C4-2B (cell line): ENCODE results near the gene PTF1A.

Source experiments
- H3K27ac ChIP-seq: fragments of 450-650 bp; 2 replicates; pipeline ENCODE4 v1.5.1; 2017
- ZFX ChIP-seq: fragments of 450-650 bp; IDR thresholded peaks from 2 replicates; pipeline ENCODE4 v1.6.1; 2017
- TF ChIP-seq, protein P1 (sequence below): fragments of 450-650 bp; conservative IDR thresholded peaks from 2 replicates; pipeline ENCODE4 v1.5.1; 2017; ENCODE audit warnings: mild to moderate bottlenecking

PTF1A gene, protein sequence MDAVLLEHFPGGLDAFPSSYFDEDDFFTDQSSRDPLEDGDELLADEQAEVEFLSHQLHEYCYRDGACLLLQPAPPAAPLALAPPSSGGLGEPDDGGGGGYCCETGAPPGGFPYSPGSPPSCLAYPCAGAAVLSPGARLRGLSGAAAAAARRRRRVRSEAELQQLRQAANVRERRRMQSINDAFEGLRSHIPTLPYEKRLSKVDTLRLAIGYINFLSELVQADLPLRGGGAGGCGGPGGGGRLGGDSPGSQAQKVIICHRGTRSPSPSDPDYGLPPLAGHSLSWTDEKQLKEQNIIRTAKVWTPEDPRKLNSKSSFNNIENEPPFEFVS

GRCh38 chr10:23191764-23192711, at the start of gene PTF1A:
TSS of gene PTF1A (plus strand) at chr10:23192312. CDS start at chr10:23192531, 219 bp downstream.
- no peak within 1 kb of the TSS for H3K27ac ChIP-seq
- TF ChIP-seq, protein P1, sequence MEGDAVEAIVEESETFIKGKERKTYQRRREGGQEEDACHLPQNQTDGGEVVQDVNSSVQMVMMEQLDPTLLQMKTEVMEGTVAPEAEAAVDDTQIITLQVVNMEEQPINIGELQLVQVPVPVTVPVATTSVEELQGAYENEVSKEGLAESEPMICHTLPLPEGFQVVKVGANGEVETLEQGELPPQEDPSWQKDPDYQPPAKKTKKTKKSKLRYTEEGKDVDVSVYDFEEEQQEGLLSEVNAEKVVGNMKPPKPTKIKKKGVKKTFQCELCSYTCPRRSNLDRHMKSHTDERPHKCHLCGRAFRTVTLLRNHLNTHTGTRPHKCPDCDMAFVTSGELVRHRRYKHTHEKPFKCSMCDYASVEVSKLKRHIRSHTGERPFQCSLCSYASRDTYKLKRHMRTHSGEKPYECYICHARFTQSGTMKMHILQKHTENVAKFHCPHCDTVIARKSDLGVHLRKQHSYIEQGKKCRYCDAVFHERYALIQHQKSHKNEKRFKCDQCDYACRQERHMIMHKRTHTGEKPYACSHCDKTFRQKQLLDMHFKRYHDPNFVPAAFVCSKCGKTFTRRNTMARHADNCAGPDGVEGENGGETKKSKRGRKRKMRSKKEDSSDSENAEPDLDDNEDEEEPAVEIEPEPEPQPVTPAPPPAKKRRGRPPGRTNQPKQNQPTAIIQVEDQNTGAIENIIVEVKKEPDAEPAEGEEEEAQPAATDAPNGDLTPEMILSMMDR: no peak
- no peak for TF ChIP-seq ZFX

DNA sequence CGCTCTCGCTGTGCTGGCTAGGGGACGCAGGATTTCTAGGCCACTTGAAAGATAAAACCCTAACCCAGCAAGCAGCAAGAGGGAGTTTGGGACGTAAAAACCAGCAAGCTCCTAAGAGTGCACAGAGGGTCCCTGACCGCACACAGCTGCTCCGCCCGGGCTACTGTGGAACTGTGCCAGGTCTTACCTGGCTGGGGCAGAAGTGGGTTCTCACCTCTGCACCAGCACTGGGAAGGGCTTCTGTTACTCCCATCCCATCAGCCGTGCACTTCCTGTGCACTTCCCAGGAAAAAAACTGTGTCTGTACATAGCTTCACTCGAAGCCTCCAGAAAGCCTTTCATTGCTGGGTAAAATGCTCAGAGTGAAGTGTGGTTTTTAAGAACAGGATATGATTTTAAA, 45.9 kb upstream of the PTF1A start:
- TF ChIP-seq, protein P1: no peak
- TF ChIP-seq ZFX: no peak
- no peak overlapping the region for H3K27ac ChIP-seq

DNA sequence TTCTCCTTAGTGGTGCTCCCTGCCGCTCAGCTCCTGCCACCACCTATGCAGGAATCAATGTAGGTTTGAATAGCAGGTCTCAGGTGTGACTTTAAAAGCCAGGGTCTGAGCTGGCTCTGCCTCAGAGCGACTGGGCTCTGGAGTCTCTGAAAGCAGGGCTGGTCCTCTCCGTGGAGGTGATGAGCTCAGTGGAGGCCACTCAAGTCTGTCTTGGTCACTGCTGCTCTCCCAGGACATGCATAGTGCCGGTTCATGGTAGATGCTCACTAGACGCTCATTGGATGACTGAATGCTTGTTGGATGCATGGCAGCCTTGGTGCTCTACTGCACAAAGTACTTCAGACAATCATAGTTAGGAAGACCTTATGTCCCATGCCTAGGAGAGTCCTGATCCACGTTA, 45.1 kb upstream of the PTF1A start:
- TF ChIP-seq, protein P1: no peak
- TF ChIP-seq ZFX: no peak
- H3K27ac ChIP-seq: no peak overlapping the region

DNA sequence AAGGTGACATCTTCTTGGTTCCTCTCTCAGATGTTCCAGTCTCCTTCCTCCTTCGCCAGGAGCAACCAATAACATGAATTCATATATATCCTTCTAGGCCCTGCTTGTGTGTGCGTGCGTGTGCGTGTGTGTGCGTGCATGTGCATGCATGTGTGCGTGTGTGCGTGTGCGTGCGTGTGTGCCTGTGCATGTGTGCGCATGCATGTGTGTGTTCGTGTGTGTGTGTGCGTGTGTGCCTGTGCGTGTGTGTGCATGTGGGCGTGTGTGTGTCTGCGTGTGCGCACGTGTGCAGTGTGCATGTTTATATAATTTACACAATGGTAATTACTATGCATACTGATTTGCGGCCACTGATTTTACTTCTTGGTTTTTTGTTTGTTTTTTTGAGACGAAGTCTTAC, 43.9 kb upstream of the PTF1A start:
- H3K27ac ChIP-seq: no peak overlapping the region
- TF ChIP-seq, protein P1: no peak
- TF ChIP-seq ZFX: no peak

- no peak for TF ChIP-seq ZFX
- TF ChIP-seq, protein P1: no peak
Measured at GRCh38 chr10:23150091-23150490, 42.0 kb upstream of the PTF1A start.

DNA sequence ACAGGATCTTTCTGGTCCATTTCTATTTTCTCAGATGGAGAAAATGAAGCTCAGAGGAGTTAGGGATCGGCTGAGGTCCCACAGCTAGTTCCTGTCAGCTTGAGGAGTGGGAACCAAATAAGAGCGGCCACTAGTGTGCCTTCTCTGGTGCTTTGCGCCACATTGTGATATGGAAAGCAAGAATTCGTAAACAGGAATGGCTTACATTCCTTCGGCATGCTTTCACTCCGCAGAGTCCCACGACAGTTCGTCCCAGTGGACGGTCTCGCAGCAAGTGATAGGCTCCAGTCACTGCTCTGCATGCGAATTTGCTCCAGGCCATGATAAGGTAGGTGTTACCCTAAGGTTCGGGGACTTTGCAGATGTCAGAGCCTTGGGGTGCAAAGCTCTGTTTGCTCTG, 41.5 kb upstream of the PTF1A start:
- TF ChIP-seq, protein P1: no peak
- TF ChIP-seq ZFX: no peak
- H3K27ac ChIP-seq: no peak overlapping the region

More at GRCh38 chr10:23150091-23150490, 42.0 kb upstream of the PTF1A start:
- H3K27ac ChIP-seq: no peak overlapping the region

DNA sequence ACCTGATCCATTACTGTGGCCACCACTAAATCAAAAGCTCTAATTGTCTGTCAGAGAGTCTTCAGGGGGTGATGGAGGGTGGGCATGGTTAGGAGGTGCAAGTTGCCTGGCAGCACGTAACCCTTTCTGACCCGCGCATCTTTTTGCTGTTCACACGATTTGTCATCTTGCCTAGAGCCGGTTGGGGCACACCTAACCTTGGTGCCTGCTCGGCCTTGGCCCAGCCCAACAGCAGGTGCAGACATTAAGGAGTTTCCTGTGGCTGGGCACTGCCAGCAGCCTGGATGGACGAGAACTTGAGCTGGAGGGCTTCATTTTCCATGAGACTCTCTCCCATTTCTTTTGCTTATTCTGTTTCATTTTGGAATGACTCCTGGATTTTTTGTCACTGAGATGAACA, 41.0 kb upstream of the PTF1A start:
- no peak overlapping the region for H3K27ac ChIP-seq
- no peak for TF ChIP-seq ZFX
- TF ChIP-seq, protein P1: no peak
